Fibroblast of lung (primary cell): Measurements from ENCODE around the gene NFE2L3. TPM values are rescaled to one million over a fixed set of nuclear protein-coding genes. Genes with fewer than 3 reads are reported as not detected.

Source experiments
- DNase-seq, 2 donors: peaks; one replicate each; pipeline versions ENCODE4 v3.0.0 to v3.0.0-alpha.2; 2010; ENCODE audit warnings: low read depth in 2 of 2
- H2AFZ ChIP-seq: 2 replicates; pipeline ENCODE4 v1.5.1; 2012; ENCODE audit warnings: low read length, control low read depth, inconsistent platforms
- H3K27ac ChIP-seq: 2 replicates; pipeline ENCODE4 v1.5.1; 2011; ENCODE audit warnings: low read length, control low read depth; ENCODE audit not compliant: insufficient read depth
- H3K27me3 ChIP-seq: 2 replicates; pipeline ENCODE4 v1.5.1; 2011; ENCODE audit warnings: mild to moderate bottlenecking, low read length; ENCODE audit not compliant: control insufficient read depth, insufficient read depth
- H3K36me3 ChIP-seq: 2 replicates; pipeline ENCODE4 v1.5.1; 2011; ENCODE audit warnings: low read length; ENCODE audit not compliant: control insufficient read depth, insufficient read depth
- H3K4me1 ChIP-seq: 2 replicates; pipeline ENCODE4 v1.5.1; 2011; ENCODE audit warnings: low read length; ENCODE audit not compliant: control insufficient read depth, insufficient read depth; ENCODE audit errors: extremely low read depth
- H3K4me2 ChIP-seq: 2 replicates; pipeline ENCODE4 v1.5.1; 2011; ENCODE audit warnings: low read length, control low read depth; ENCODE audit not compliant: insufficient read depth; ENCODE audit errors: extremely low read depth
- H3K4me3 ChIP-seq, 4 experiments: fragments of 200-600 bp in 1 of 4; sonication (generic) in 1 of 4; replicated peaks in 1 of 4; 2 replicates each; pipeline ENCODE4 v1.5.1; 2011 to 2016; ENCODE audit warnings: low read length in 4 of 4, low read depth in 3 of 4, mild to moderate bottlenecking in 3 of 4, control low read depth in 2 of 4, inconsistent platforms in 1 of 4, mixed read lengths in 1 of 4; ENCODE audit not compliant: insufficient read depth in 1 of 4; ENCODE audit errors: control extremely low read depth in 1 of 4
- H3K79me2 ChIP-seq: 2 replicates; pipeline ENCODE4 v1.5.1; 2012; ENCODE audit warnings: mild to moderate bottlenecking, low read length, inconsistent platforms; ENCODE audit not compliant: control insufficient read depth, insufficient read depth
- H3K9ac ChIP-seq: 2 replicates; pipeline ENCODE4 v1.5.1; 2011; ENCODE audit warnings: mild to moderate bottlenecking, low read length, control low read depth; ENCODE audit not compliant: insufficient read depth
- H3K9me3 ChIP-seq: 2 replicates; pipeline ENCODE4 v1.5.1; 2012; ENCODE audit warnings: low read depth, low read length; ENCODE audit not compliant: control insufficient read depth, insufficient read depth
- H4K20me1 ChIP-seq: 2 replicates; pipeline ENCODE4 v1.5.1; 2011; ENCODE audit warnings: low read length; ENCODE audit not compliant: control insufficient read depth, insufficient read depth; ENCODE audit errors: extremely low read depth
- CTCF ChIP-seq, 2 donors: IDR thresholded peaks in 1 of 2; conservative IDR thresholded peaks in 1 of 2; 1 replicate in 1 of 2; 2 replicates in 1 of 2; pipeline ENCODE4 v1.5.1; 2011 to 2012; ENCODE audit warnings: low read length in 2 of 2, control low read depth in 1 of 2, inconsistent platforms in 1 of 2, low read depth in 1 of 2, mild to moderate bottlenecking in 1 of 2
- EZH2 ChIP-seq: IDR thresholded peaks from 2 replicates; pipeline ENCODE4 v1.5.1; 2012; ENCODE audit warnings: low read length, control low read depth, mild to moderate bottlenecking; ENCODE audit errors: missing control alignments
- polyA plus RNA-seq, 2 donors: library from polyadenylated mRNA; depleted of rRNA in 1 of 2; stranded (reverse) in 1 of 2; unstranded in 1 of 2; fragments of >200 nt; gene quantifications; 2 replicates each; pipeline ENCODE4 v1.2.1, GENCODE V29; 2011 to 2012; ENCODE audit warnings: missing spikeins in 1 of 2
- total RNA-seq: library from RNA; depleted of rRNA; stranded (reverse); fragments of >200 nt; gene quantifications from 2 replicates; pipeline ENCODE4 v1.2.1, GENCODE V29; 2014

Gene NFE2L3
- total and polyA plus RNA-seq, 2 donors (not counting 1 experiment from before 2014, with no cell fraction given): 5.3 to 9.1 TPM

- H4K20me1 ChIP-seq: peaks cover 3% of the 10 kb centered on the region
- TF ChIP-seq EZH2 (no peak), CTCF (conservative IDR thresholded peaks at IDR 0.05 in 1 of 2, IDR thresholded peaks at IDR 0.05 in 1 of 2; ENCODE audit: low read depth in 1 of 2, low read length in 2 of 2) (no peak)
- no peak overlapping the region for H3K4me3 ChIP-seq
- no peaks in the 10 kb centered on the region for H3K27me3 ChIP-seq
- no peak overlapping the region for H3K4me2 ChIP-seq
- DNase-seq: no peak
- H3K79me2 ChIP-seq: peaks cover 10% of the 10 kb centered on the region
- H3K9me3 ChIP-seq: no peaks in the 10 kb centered on the region
- no peak overlapping the region for H2AFZ ChIP-seq
- H3K9ac ChIP-seq: no peak overlapping the region
- peaks cover 12% of the 10 kb centered on the region for H3K36me3 ChIP-seq
- H3K4me1 ChIP-seq: no peaks in the 10 kb centered on the region
- no peak overlapping the region for H3K27ac ChIP-seq
These were observed 35.6 kb downstream of the NFE2L3 start for GRCh38 chr7:26187380-26188205.

GRCh38 chr7:26188206-26188956 lies 36.4 kb downstream of the NFE2L3 start:
- Histone ChIP-seq H3K4me3 (no peak overlapping the region), H3K9ac (no peak overlapping the region), H4K20me1 (peaks cover 3% of the 10 kb centered on the region), H2AFZ (no peak overlapping the region), H3K79me2 (peaks cover 18% of the 10 kb centered on the region), H3K4me1 (no peaks in the 10 kb centered on the region), H3K9me3 (no peaks in the 10 kb centered on the region), H3K27me3 (no peaks in the 10 kb centered on the region), H3K27ac (no peak overlapping the region), H3K36me3 (peaks cover 14% of the 10 kb centered on the region), H3K4me2 (no peak overlapping the region)
- no peak for DNase-seq
- TF ChIP-seq EZH2: no peak
- no peak for TF ChIP-seq CTCF (conservative IDR thresholded peaks at IDR 0.05 in 1 of 2, IDR thresholded peaks at IDR 0.05 in 1 of 2; ENCODE audit: low read depth in 1 of 2, low read length in 2 of 2)

- Histone ChIP-seq H3K27ac (no peak overlapping the region), H2AFZ (no peak overlapping the region), H3K9me3 (no peaks in the 10 kb centered on the region), H3K4me1 (no peaks in the 10 kb centered on the region), H3K9ac (no peak overlapping the region), H3K27me3 (no peaks in the 10 kb centered on the region), H3K4me3 (no peak overlapping the region), H3K4me2 (no peak overlapping the region), H3K36me3 (peaks cover 14% of the 10 kb centered on the region), H4K20me1 (peaks cover 3% of the 10 kb centered on the region), H3K79me2 (peaks cover 24% of the 10 kb centered on the region)
- no peak for TF ChIP-seq CTCF (conservative IDR thresholded peaks at IDR 0.05 in 1 of 2, IDR thresholded peaks at IDR 0.05 in 1 of 2; ENCODE audit: low read depth in 1 of 2, low read length in 2 of 2)
- no peak for TF ChIP-seq EZH2
- no peak for DNase-seq
These were observed 37.1 kb downstream of the NFE2L3 start for GRCh38 chr7:26188957-26189541.
